Measurements from ENCODE around the gene BCAS4.

GRCh38 chr20:50874758-50875665 lies 80.2 kb downstream of the BCAS4 start:
- TF ChIP-seq CTCF (IDR thresholded peaks at IDR 0.05; ENCODE audit: low read depth, low read length) (no peak), EZH2phosphoT487 (IDR thresholded peaks at IDR 0.05; ENCODE audit: low read depth) (no peak)

Data from OCI-LY3 (cell line).